Measurements from ENCODE around the gene VARS2.

VARS2 gene

DNA sequence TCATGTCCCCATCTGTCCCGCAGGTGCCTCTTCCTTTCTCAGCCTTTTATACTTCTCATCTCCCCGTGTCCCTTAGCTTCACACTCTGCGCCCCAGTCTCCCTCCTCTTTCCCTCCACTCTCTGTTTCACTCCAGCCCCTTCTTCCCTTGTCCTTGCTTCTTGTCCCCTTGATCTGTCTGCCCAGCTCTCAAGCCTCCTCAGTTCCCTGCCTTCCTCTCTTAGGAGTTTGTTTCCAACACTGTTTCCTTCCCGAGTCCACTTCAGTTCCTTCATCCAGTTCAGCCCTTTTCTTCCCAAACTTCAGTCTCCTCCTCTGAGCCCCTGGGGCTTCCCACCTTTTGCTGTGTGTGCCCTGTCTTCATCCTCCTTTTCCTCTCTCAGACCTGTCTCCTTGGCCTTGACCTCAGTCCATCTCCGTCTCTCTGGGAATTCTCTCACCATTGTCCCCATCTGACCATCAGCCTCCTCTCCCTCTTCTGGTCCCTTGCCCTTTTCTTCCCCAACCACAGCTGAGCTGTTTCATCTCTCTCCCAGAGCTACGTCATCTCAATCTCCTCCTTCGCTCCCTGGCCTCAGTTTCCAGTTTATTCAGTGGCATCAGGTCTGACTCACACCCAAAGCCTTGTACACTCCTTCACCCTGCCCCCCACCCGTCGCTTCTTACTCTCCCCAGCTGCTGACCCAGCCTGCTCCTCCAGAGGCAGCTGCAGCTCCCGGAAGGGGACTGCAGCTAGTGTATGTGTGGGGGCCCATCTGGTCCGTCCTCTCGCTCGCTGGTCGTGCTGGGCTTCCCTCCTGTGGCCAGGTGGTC is 32.4 kb upstream of the VARS2 start:
- peak; percentile 78 for DNase-seq
- Histone ChIP-seq H3K4me3 (ENCODE audit: low read depth, low read length) (no peak overlapping the region), H3K27ac (peak overlapping the region; percentile 84; the same call in 1 of the 2 replicates), H3K36me3 (peaks cover 4% of the 10 kb centered on the region), H3K27me3 (ENCODE audit: insufficient read depth, low read depth, severe bottlenecking) (no peaks in the 10 kb centered on the region), H3K9me3 (ENCODE audit: severe bottlenecking) (no peaks in the 10 kb centered on the region)
- TF ChIP-seq, protein P1, sequence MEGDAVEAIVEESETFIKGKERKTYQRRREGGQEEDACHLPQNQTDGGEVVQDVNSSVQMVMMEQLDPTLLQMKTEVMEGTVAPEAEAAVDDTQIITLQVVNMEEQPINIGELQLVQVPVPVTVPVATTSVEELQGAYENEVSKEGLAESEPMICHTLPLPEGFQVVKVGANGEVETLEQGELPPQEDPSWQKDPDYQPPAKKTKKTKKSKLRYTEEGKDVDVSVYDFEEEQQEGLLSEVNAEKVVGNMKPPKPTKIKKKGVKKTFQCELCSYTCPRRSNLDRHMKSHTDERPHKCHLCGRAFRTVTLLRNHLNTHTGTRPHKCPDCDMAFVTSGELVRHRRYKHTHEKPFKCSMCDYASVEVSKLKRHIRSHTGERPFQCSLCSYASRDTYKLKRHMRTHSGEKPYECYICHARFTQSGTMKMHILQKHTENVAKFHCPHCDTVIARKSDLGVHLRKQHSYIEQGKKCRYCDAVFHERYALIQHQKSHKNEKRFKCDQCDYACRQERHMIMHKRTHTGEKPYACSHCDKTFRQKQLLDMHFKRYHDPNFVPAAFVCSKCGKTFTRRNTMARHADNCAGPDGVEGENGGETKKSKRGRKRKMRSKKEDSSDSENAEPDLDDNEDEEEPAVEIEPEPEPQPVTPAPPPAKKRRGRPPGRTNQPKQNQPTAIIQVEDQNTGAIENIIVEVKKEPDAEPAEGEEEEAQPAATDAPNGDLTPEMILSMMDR (IDR thresholded peaks at IDR 0.05; ENCODE audit: low read depth, low read length) = no peak

GRCh38 chr6:30882204-30882758 is 31.8 kb upstream of the VARS2 start:
- H3K36me3 ChIP-seq = peaks cover 4% of the 10 kb centered on the region
- TF ChIP-seq, protein P1 (IDR thresholded peaks at IDR 0.05; ENCODE audit: low read depth, low read length) = no peak
- H3K27ac ChIP-seq = peak overlapping the region; percentile 84
- no peak overlapping the region for H3K4me3 ChIP-seq (ENCODE audit: low read depth, low read length)
- no peaks in the 10 kb centered on the region for H3K27me3 ChIP-seq (ENCODE audit: insufficient read depth, low read depth, severe bottlenecking)
- DNase-seq = no peak
- H3K9me3 ChIP-seq (ENCODE audit: severe bottlenecking) = no peaks in the 10 kb centered on the region

- TF ChIP-seq, protein P1 (IDR thresholded peaks at IDR 0.05; ENCODE audit: low read depth, low read length) = no peak
- DNase-seq = peak; percentile 91
- Histone ChIP-seq H3K36me3 (peaks cover 4% of the 10 kb centered on the region), H3K9me3 (ENCODE audit: severe bottlenecking) (no peaks in the 10 kb centered on the region), H3K4me3 (ENCODE audit: low read depth, low read length) (peak overlapping the region; percentile 58), H3K27ac (peak overlapping the region; percentile 84), H3K27me3 (ENCODE audit: insufficient read depth, low read depth, severe bottlenecking) (no peaks in the 10 kb centered on the region)
Observed at GRCh38 chr6:30882759-30883684, 31.0 kb upstream of the VARS2 start.

- peaks cover 8% of the 10 kb centered on the region for H3K36me3 ChIP-seq
- peak within 1 kb of the TSS; percentile 84 for H3K27ac ChIP-seq
- peak within 1 kb of the TSS; percentile 58 for H3K4me3 ChIP-seq (ENCODE audit: low read depth, low read length)
Observed at GRCh38 chr6:30883685-30884520, 30.1 kb upstream of the VARS2 start, which contains the start of gene DDR1. TSS of gene DDR1 (plus strand) at chr6:30884519. CDS start at chr6:30888730, 4,211 bp downstream.

More at GRCh38 chr6:30883685-30884520, 30.1 kb upstream of the VARS2 start, which contains the start of gene DDR1:
- DNase-seq = peak; percentile 89
- Histone ChIP-seq H3K9me3 (ENCODE audit: severe bottlenecking) (no peaks in the 10 kb centered on the region), H3K27me3 (ENCODE audit: insufficient read depth, low read depth, severe bottlenecking) (no peaks in the 10 kb centered on the region)
- TF ChIP-seq, protein P1 (IDR thresholded peaks at IDR 0.05; ENCODE audit: low read depth, low read length) = 0 out of 2 replicates have a peak, but pooled peaks have one; percentile 11

All from WERI-Rb-1 (cell line).